ENCODE data around the gene HOXD12. TPM values are rescaled to one million over a fixed set of nuclear protein-coding genes. Genes with fewer than 3 reads are reported as not detected.

HOXD12 gene
- total RNA-seq, 4 donors from 2014 or later = not detected

- peaks cover 25 to 61% (median 33%) of the 10 kb centered on the region in 3 donors for H3K4me1 ChIP-seq
Observed at GRCh38 chr2:176100547-176101140, 1.0 kb downstream of the HOXD12 start.

GRCh38 chr2:176101216-176101830 lies 1.7 kb downstream of the HOXD12 start:
- H3K27me3 ChIP-seq = peaks cover 51 to 100% (median 82%) of the 10 kb centered on the region in 4 donors
- 4 to 7% methylated on average over 2 of the region's 2 CpGs for WGBS, 2 donors
- H3K36me3 ChIP-seq = no peaks in the 10 kb centered on the region
- H3K4me3 ChIP-seq = no peak overlapping the region
- TF ChIP-seq POLR2A (IDR thresholded peaks at IDR 0.05) (no peak), CTCF (IDR thresholded peaks at IDR 0.05) (no peak)
- peaks cover 25 to 62% (median 34%) of the 10 kb centered on the region in 3 donors for H3K4me1 ChIP-seq
- H3K27ac ChIP-seq = no peak overlapping the region
- DNase-seq = no peak
- no peaks in the 10 kb centered on the region for H3K9me3 ChIP-seq
- intact Hi-C loops (cut with DNase I) = no loop called here

More at GRCh38 chr2:176100547-176101140, 1.0 kb downstream of the HOXD12 start:
- peaks cover 51 to 100% (median 84%) of the 10 kb centered on the region in 4 donors for H3K27me3 ChIP-seq
- WGBS, 2 donors = 25 to 30% methylated on average over 22 to 26 of the region's 28 CpGs
- TF ChIP-seq POLR2A (IDR thresholded peaks at IDR 0.05) (no peak), CTCF (IDR thresholded peaks at IDR 0.05) (no peak)
- H3K9me3 ChIP-seq = no peaks in the 10 kb centered on the region
- no peak overlapping the region for H3K27ac ChIP-seq
- H3K4me3 ChIP-seq = no peak overlapping the region
- no peak for DNase-seq
- intact Hi-C loops (cut with DNase I) = no loop called here
- H3K36me3 ChIP-seq = no peaks in the 10 kb centered on the region

- DNase-seq = no peak
- Histone ChIP-seq H3K36me3 (no peaks in the 10 kb centered on the region), H3K27ac (no peak overlapping the region), H3K27me3 (peaks cover 46 to 100% (median 82%) of the 10 kb centered on the region in 4 donors), H3K9me3 (no peaks in the 10 kb centered on the region), H3K4me3 (no peak overlapping the region), H3K4me1 (peaks cover 30 to 62% (median 37%) of the 10 kb centered on the region in 3 donors)
- TF ChIP-seq CTCF (IDR thresholded peaks at IDR 0.05) = no peak
- WGBS, 2 donors = 43 to 53% methylated on average over 5 of the region's 5 CpGs
- intact Hi-C loops (cut with DNase I) = no loop called here
Observed at GRCh38 chr2:176101842-176102241, 2.2 kb downstream of the HOXD12 start.

GRCh38 chr2:176102309-176102866 lies 2.8 kb downstream of the HOXD12 start:
- 15 to 21% methylated on average over 7 of the region's 7 CpGs for WGBS, 2 donors
- Histone ChIP-seq H3K27me3 (peaks cover 40 to 100% (median 84%) of the 10 kb centered on the region in 4 donors), H3K9me3 (no peaks in the 10 kb centered on the region), H3K4me3 (no peak overlapping the region), H3K4me1 (peaks cover 32 to 62% (median 35%) of the 10 kb centered on the region in 3 donors), H3K27ac (no peak overlapping the region), H3K36me3 (no peaks in the 10 kb centered on the region)
- no peak for TF ChIP-seq POLR2A (IDR thresholded peaks at IDR 0.05)
- TF ChIP-seq CTCF (IDR thresholded peaks at IDR 0.05) = no peak
- DNase-seq = no peak
- intact Hi-C loops (cut with DNase I) = no loop called here

- H3K27ac ChIP-seq = no peak overlapping the region
- DNase-seq = no peak
- H3K4me1 ChIP-seq = peaks cover 24 to 61% (median 30%) of the 10 kb centered on the region in 3 donors
- TF ChIP-seq POLR2A (IDR thresholded peaks at IDR 0.05) (no peak), CTCF (IDR thresholded peaks at IDR 0.05) (no peak)
- no peaks in the 10 kb centered on the region for H3K9me3 ChIP-seq
- no peaks in the 10 kb centered on the region for H3K36me3 ChIP-seq
- intact Hi-C loops (cut with DNase I) = no loop called here
- peaks cover 40 to 100% (median 81%) of the 10 kb centered on the region in 4 donors for H3K27me3 ChIP-seq
- WGBS, 2 donors = 37 to 40% methylated on average over 7 of the region's 7 CpGs
- no peak overlapping the region for H3K4me3 ChIP-seq
Observed at GRCh38 chr2:176103194-176103593, 3.6 kb downstream of the HOXD12 start.
